Left lung (tissue), 10 donors: Measurements from ENCODE around the gene ZNFX1. TPM values are rescaled to one million over a fixed set of nuclear protein-coding genes. Genes with fewer than 3 reads are reported as not detected.
A peak's percentile ranks its signal among the peaks of the same experiment; 100 is the strongest.

Experiments used
- ATAC-seq: fragments of 200-7000 bp; cut with Tn5 transposase; one replicate; pipeline ENCODE4 v1.9.1; 2020; ENCODE audit warnings: moderate library complexity
- DNase-seq, 4 donors: peaks; one replicate each; pipeline ENCODE4 v3.0.0-alpha.2; 2013 to 2020
- H3K27ac ChIP-seq, 2 donors: fragments of 200-600 bp; sonication (generic) in 1 of 2; one replicate each; pipeline versions ENCODE4 v1.5.0 to v1.8.0; 2020 to 2021
- H3K27me3 ChIP-seq, 2 donors: fragments of 200-600 bp; sonication (generic) in 1 of 2; one replicate each; pipeline versions ENCODE4 v1.5.0 to v1.8.0; 2020 to 2021
- H3K36me3 ChIP-seq, 2 donors: fragments of 200-600 bp; sonication (generic) in 1 of 2; one replicate each; pipeline versions ENCODE4 v1.5.0 to v1.8.0; 2020 to 2021
- H3K4me1 ChIP-seq, 2 donors: fragments of 200-600 bp; one replicate each; pipeline ENCODE4 v1.8.0; 2021
- H3K4me3 ChIP-seq, 2 donors: fragments of 200-600 bp; sonication (generic) in 1 of 2; one replicate each; pipeline versions ENCODE4 v1.5.0 to v1.8.0; 2020 to 2021; ENCODE audit warnings: mild to moderate bottlenecking in 1 of 2
- H3K9me3 ChIP-seq, 2 donors: fragments of 200-600 bp; sonication (generic) in 1 of 2; one replicate each; pipeline versions ENCODE4 v1.5.0 to v1.8.0; 2020 to 2021
- CTCF ChIP-seq, 2 donors: fragments of 200-600 bp; sonication (generic) in 1 of 2; IDR thresholded peaks; one replicate each; pipeline versions ENCODE4 v1.5.0 to v1.8.0; 2021; ENCODE audit warnings: antibody characterized with exemption in 2 of 2
- intact Hi-C, 2 donors: fragments of 100-400 bp; cut with DNase I; formaldehyde crosslinking; loops; one replicate each; pipeline versions ENCODE4 v1.11.2 to v1.14.2; 2022
- polyA plus RNA-seq, 6 donors: library from polyadenylated mRNA; unstranded; fragments of 120-200 nt; gene quantifications; one replicate each; pipeline ENCODE4 v1.2.1, GENCODE V29; 2013; ENCODE audit not compliant: insufficient read length in 6 of 6
- total RNA-seq, 2 donors: library from RNA; stranded (reverse); fragmentation: NEBNext Ultra II Directional; extraction: Animal tissue kit (Norgen Biotek cat#: 25700); gene quantifications; one replicate each; pipeline ENCODE4 v1.2.1, GENCODE V29; 2021
- donor health status: DM: no; HTN: yes; CAD: no.
- donor health status: DM: no; HTN: no; CAD: no.

Gene ZNFX1
- total and polyA plus RNA-seq, 8 donors, result 15.5 to 41.0 (median 16.6) TPM

- peaks cover 4 to 100% of the 10 kb centered on the region in 2 donors for H3K36me3 ChIP-seq
- DNase-seq, result no peak
- H3K9me3 ChIP-seq, result no peaks in the 10 kb centered on the region
- H3K27me3 ChIP-seq, result no peaks in the 10 kb centered on the region
- no peak for ATAC-seq
- no peak overlapping the region for H3K4me3 ChIP-seq
- no peak overlapping the region for H3K27ac ChIP-seq
- intact Hi-C loops, result no loop called here
- H3K4me1 ChIP-seq, result peaks cover 0 to 13% of the 10 kb centered on the region in 2 donors
- no peak for TF ChIP-seq CTCF (IDR thresholded peaks at IDR 0.05)
These were observed 46.4 kb downstream of the ZNFX1 start for GRCh38 chr20:49231471-49231870.

GRCh38 chr20:49230561-49231133 lies 47.2 kb downstream of the ZNFX1 start:
- peaks cover 4 to 100% of the 10 kb centered on the region in 2 donors for H3K36me3 ChIP-seq
- intact Hi-C loops, result no loop called here
- peaks cover 0 to 13% of the 10 kb centered on the region in 2 donors for H3K4me1 ChIP-seq
- no peaks in the 10 kb centered on the region for H3K9me3 ChIP-seq
- no peak for TF ChIP-seq CTCF (IDR thresholded peaks at IDR 0.05)
- no peak overlapping the region for H3K4me3 ChIP-seq
- ATAC-seq (peak; percentile 79), DNase-seq (peak in 1 of 4 donors; percentile 52)
- H3K27me3 ChIP-seq, result no peaks in the 10 kb centered on the region
- peak overlapping the region in 1 of 2 donors; percentile 57 for H3K27ac ChIP-seq

GRCh38 chr20:49230021-49230420 lies 47.8 kb downstream of the ZNFX1 start:
- Histone ChIP-seq H3K36me3 (peaks cover 4 to 100% of the 10 kb centered on the region in 2 donors), H3K9me3 (no peaks in the 10 kb centered on the region), H3K4me1 (peaks cover 0 to 13% of the 10 kb centered on the region in 2 donors), H3K4me3 (no peak overlapping the region), H3K27ac (peak overlapping the region in 1 of 2 donors; percentile 57), H3K27me3 (no peaks in the 10 kb centered on the region)
- no peak for ATAC-seq
- no peak for DNase-seq
- intact Hi-C loops, result no loop called here
- TF ChIP-seq CTCF (IDR thresholded peaks at IDR 0.05), result no peak

- TF ChIP-seq CTCF (IDR thresholded peaks at IDR 0.05), result no peak
- Histone ChIP-seq H3K27me3 (no peaks in the 10 kb centered on the region), H3K27ac (no peak overlapping the region), H3K36me3 (peaks cover 4 to 100% of the 10 kb centered on the region in 2 donors), H3K9me3 (no peaks in the 10 kb centered on the region), H3K4me3 (no peak overlapping the region), H3K4me1 (peaks cover 0 to 13% of the 10 kb centered on the region in 2 donors)
- ATAC-seq (no peak), DNase-seq (no peak)
- intact Hi-C loops, result no loop called here
These were observed 48.5 kb downstream of the ZNFX1 start for GRCh38 chr20:49229381-49229780.

- intact Hi-C loops, result no loop called here
- no peak overlapping the region for H3K4me3 ChIP-seq
- ATAC-seq, result no peak
- no peaks in the 10 kb centered on the region for H3K9me3 ChIP-seq
- H3K27ac ChIP-seq, result no peak overlapping the region
- H3K27me3 ChIP-seq, result no peaks in the 10 kb centered on the region
- no peak for TF ChIP-seq CTCF (IDR thresholded peaks at IDR 0.05)
- peaks cover 0 to 100% of the 10 kb centered on the region in 2 donors for H3K36me3 ChIP-seq
- DNase-seq, result no peak
- H3K4me1 ChIP-seq, result peaks cover 0 to 13% of the 10 kb centered on the region in 2 donors
These were observed 49.2 kb downstream of the ZNFX1 start for GRCh38 chr20:49228676-49229075.
